ENCODE results near the gene SIRT3. TPM values are rescaled to one million over a fixed set of nuclear protein-coding genes. Genes with fewer than 3 reads are reported as not detected.
"Not testable (repeated sequence)": the region's sequence is repeated elsewhere in the genome, so short reads cannot be mapped to it uniquely, and the experiment has no call there.

SIRT3 gene
- total RNA-seq, 1 donor from 2014 or later, result 3.6 TPM

- no peak for DNase-seq (ENCODE audit: low spot score)
Measured at GRCh38 chr11:203056-203944, 32.8 kb downstream of the SIRT3 start.

- DNase-seq (ENCODE audit: low spot score), result no peak
Measured at GRCh38 chr11:202490-202889, 33.7 kb downstream of the SIRT3 start.

- no peak for DNase-seq (ENCODE audit: low spot score)
Measured at GRCh38 chr11:201966-202365, 34.2 kb downstream of the SIRT3 start.

GRCh38 chr11:200224-201003, 35.7 kb downstream of the SIRT3 start:
- no peak for DNase-seq (ENCODE audit: low spot score)

GRCh38 chr11:199782-200181, 36.4 kb downstream of the SIRT3 start:
- no peak for DNase-seq (ENCODE audit: low spot score)

- DNase-seq (ENCODE audit: low spot score), result no peak
Measured at GRCh38 chr11:199004-199581, 37.0 kb downstream of the SIRT3 start.

GRCh38 chr11:198236-198806, 37.8 kb downstream of the SIRT3 start:
- no peak for DNase-seq (ENCODE audit: low spot score)

GRCh38 chr11:197741-198235, 38.4 kb downstream of the SIRT3 start:
- DNase-seq (ENCODE audit: low spot score), result no peak

- no peak for DNase-seq (ENCODE audit: low spot score)
Measured at GRCh38 chr11:196786-197731, 39.1 kb downstream of the SIRT3 start.

GRCh38 chr11:193481-193880, 42.7 kb downstream of the SIRT3 start:
- not testable (repeated sequence) for DNase-seq (ENCODE audit: low spot score)

- DNase-seq (ENCODE audit: low spot score), result not testable (repeated sequence)
Measured at GRCh38 chr11:192674-193128, 43.4 kb downstream of the SIRT3 start, which contains the start of gene SCGB1C1. Gene SCGB1C1, plus strand, starts transcription at chr11:193078. Its CDS starts 22 bp downstream, at chr11:193100.

GRCh38 chr11:191490-192478, 44.4 kb downstream of the SIRT3 start:
- not testable (repeated sequence) for DNase-seq (ENCODE audit: low spot score)

GRCh38 chr11:190546-190945, 45.6 kb downstream of the SIRT3 start:
- not testable (repeated sequence) for DNase-seq (ENCODE audit: low spot score)

GRCh38 chr11:189843-190311, 46.3 kb downstream of the SIRT3 start:
- DNase-seq (ENCODE audit: low spot score), result not testable (repeated sequence)

- not testable (repeated sequence) for DNase-seq (ENCODE audit: low spot score)
Measured at GRCh38 chr11:189200-189783, 46.9 kb downstream of the SIRT3 start.

- DNase-seq (ENCODE audit: low spot score), result not testable (repeated sequence)
Measured at GRCh38 chr11:180242-180641, 55.9 kb downstream of the SIRT3 start.

Measured in umbilical cord (tissue), 2 donors.